Measurements from ENCODE around the gene PNPO.
"Not testable (repeated sequence)": the region's sequence is repeated elsewhere in the genome, so short reads cannot be mapped to it uniquely, and the experiment has no call there.

PNPO gene

DNA sequence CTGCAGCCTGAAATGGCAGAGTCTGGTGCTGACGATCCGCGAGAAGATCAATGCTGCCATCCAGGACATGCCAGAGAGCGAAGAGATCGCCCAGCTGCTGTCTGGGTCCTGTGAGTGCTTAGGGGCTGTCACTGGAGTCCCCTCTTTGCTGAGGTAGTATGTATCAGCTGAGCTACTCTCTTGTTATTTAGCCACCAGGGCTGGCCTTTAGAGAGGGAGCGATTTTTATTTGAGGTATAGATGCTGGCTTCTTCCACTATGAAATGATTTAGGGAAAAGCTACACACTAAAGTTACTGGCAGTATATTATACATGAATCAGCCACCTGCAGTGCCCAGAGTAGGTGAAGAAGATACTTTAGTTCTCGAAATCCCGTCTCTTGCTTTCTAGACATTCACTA, 32.2 kb downstream of the PNPO start:
- no peak for DNase-seq (ENCODE audit: low read depth in 1 of 2, low spot score in 1 of 2)

GRCh38 chr17:47975189-47975822, 33.9 kb downstream of the PNPO start:
- no peak for DNase-seq (ENCODE audit: low read depth in 1 of 2, low spot score in 1 of 2)

GRCh38 chr17:47975823-47976205, 34.4 kb downstream of the PNPO start:
- no peak for DNase-seq (ENCODE audit: low read depth in 1 of 2, low spot score in 1 of 2)

- peak in 1 of 2 donors; percentile 18 for DNase-seq (ENCODE audit: low read depth in 1 of 2, low spot score in 1 of 2)
Observed at GRCh38 chr17:47978324-47978723, 37.0 kb downstream of the PNPO start.

DNA sequence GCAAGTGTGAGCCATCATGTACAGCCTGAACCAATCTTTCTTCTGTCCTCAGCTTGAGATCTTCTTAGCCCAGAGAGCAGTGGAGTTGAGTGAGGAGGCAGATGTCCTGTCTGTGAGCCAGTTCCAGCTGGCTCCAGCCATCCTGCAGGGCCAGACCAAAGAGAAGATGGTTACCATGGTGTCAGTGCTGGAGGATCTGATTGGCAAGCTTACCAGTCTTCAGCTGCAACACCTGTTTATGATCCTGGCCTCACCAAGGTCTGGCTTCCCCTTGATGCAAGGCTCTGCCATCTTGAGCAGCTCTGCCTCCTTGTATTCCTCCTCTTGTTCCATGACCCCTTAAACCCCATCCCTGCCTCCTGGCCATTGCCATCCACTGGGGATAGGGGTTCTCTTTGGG, 39.2 kb downstream of the PNPO start:
- DNase-seq (ENCODE audit: low read depth in 1 of 2, low spot score in 1 of 2) = no peak

- no peak for DNase-seq (ENCODE audit: low read depth in 1 of 2, low spot score in 1 of 2)
Observed at GRCh38 chr17:47981462-47981861, 40.1 kb downstream of the PNPO start.

GRCh38 chr17:47982091-47982617, 40.8 kb downstream of the PNPO start:
- no peak for DNase-seq (ENCODE audit: low read depth in 1 of 2, low spot score in 1 of 2)

DNA sequence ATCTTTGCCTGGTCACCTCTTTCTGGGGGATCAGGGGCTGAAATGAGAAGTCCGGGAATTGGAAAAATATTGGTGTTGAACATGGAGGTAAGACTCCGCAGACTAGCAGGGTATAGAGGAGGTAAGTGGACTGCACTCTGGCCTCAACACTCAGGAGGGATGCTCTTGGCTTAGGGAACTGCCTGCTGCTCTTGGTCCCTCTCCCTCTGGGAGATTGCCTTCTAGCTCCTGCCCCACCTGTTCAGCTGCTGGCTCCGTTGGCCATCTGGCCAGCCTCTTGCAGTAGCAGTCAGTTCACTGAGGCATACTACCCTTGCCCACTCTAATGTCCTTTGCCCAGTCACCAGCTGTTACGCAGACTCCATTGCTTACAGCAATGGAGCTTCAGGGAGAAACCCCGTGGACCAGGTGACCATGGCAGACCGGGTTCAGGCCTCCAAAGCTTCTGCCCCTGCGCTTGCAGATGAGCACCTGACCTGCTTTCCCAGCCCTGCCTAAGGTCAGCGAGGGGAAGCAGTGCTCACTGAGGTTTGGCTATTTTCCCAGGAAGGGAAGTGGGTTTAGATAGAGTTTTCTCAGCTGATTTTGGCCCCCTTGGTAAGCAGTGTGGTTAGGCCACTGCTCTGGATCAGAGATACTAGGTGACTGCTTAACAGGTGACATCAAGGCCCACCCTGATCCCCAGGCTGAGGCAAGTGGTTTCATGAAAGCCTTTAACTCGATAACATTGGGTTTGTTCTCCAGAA, 41.4 kb downstream of the PNPO start:
- no peak for DNase-seq (ENCODE audit: low read depth in 1 of 2, low spot score in 1 of 2)

DNA sequence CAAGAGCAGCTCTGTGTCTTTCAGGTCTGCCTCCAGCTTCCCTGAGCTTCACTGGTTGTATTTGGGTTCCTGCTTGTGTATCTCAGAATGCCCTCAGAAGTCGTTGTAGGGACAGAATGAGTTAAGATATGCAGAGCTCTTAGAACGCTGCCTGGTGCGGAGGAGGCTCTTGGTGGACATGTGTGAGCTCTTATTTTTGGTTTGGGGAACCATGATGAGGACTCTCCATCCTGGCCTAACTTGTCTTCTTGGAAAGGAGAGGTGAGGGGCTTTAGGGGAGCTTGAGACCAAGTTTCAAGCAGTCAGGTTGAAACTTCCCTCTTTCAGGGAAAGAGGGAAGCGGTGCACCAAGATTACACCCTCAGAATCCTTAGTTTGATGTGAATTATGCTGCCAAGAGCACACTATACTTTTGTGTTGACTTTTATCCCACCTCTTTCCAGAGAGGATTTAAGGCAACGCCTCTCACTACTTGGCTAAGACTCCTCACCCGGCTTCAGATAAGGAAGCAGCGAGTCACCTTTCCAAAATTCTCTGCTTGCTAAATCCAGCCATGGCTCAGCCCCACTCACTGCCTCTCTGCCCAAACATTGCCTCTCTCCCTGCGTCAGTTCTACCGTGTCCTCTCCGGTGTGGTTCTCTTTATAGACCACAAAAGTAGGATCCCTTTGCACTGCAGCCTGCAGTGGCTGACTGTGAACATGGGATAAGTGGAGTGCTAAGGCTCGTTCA, 42.3 kb downstream of the PNPO start:
- DNase-seq (ENCODE audit: low read depth in 1 of 2, low spot score in 1 of 2) = no peak

DNA sequence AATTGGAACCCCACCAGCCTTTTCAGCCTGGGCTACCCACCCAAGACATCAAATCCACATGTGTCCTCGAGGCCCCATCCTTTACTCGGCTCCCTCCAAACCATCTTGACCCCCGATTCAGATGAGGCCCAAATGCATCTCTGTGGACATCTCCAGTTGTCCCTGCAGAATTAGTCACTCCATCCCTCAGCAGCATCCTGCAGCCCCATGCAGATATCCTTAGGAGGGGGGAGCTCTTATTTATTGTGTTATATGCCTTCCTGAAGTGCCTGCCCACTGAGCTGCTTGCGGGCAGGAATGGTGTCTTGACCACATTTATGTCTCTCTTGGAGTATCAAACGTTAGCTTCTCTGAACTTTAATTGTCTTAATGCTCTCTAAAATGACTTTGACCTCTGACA, 45.1 kb downstream of the PNPO start:
- no peak for DNase-seq (ENCODE audit: low read depth in 1 of 2, low spot score in 1 of 2)

DNA sequence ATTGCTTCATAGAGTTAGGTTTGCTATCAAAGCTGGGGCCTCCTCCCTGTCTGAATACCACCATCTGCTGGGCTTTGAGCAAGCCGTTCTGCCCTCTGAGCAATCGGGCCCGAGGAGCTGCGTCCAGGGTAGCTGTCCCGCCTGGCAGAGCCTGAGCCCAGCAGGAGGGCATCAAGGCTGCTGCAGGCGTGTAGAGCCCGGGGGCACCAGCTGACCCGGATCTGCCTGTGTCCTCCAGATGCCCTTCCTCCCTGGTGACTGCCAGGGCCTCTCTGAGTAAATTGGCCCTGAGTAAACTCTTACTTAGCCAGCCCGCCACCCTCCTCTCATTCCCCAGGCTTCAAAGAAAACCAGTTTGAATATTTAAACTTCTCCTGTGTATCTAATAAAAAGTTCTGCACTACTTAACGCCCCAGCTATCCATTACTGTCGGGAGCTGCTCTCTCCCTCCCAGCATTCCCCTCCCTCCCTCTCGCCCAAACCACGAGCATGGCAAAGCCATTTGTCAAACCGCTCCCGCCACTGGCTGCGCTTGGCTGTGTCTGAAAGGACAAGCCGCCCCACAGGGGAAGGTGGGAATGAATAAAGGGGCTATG, 46.0 kb downstream of the PNPO start:
- DNase-seq (ENCODE audit: low read depth in 1 of 2, low spot score in 1 of 2) = no peak

- DNase-seq (ENCODE audit: low read depth in 1 of 2, low spot score in 1 of 2) = not testable (repeated sequence)
Observed at GRCh38 chr17:47988445-47988844, 47.1 kb downstream of the PNPO start.

DNA sequence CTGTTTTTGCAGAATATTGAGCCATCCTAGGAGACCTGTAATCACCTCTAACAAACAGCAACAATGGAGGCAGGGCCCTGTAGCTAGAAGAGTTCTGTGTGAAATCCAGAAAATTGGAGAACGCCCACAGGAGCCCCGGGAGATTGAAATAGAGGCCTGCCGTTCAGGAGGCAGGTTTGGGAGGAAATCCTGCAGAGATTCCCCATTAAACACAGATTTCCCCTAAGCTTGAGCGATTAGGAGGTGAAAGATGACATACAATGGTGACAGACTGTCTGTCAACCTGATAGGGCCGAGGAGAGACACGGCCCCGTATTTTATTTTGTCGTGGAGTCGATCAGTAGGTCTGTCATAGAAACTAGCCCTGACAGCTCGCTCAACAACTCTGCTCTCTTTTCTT, 47.8 kb downstream of the PNPO start:
- DNase-seq (ENCODE audit: low read depth in 1 of 2, low spot score in 1 of 2) = no peak

DNA sequence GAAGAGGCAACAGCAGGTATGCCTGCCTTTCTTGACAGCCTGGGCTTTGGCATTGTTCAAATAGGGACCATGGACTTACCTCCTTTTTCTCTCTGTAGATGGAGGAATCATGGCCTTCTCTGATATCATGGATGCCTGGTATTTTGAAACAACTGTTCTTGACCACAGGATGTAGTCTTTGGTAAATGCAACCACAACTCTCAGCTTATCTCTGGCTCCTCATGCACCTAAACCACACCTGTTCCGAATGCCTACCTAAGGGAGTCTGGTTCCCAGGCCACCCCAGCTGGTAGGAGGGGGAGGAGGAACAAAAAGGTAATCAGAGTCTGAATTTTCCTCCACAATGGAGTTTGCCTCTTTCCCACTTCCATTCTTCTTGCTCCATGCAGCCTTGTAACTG, 48.3 kb downstream of the PNPO start:
- no peak for DNase-seq (ENCODE audit: low read depth in 1 of 2, low spot score in 1 of 2)

DNA sequence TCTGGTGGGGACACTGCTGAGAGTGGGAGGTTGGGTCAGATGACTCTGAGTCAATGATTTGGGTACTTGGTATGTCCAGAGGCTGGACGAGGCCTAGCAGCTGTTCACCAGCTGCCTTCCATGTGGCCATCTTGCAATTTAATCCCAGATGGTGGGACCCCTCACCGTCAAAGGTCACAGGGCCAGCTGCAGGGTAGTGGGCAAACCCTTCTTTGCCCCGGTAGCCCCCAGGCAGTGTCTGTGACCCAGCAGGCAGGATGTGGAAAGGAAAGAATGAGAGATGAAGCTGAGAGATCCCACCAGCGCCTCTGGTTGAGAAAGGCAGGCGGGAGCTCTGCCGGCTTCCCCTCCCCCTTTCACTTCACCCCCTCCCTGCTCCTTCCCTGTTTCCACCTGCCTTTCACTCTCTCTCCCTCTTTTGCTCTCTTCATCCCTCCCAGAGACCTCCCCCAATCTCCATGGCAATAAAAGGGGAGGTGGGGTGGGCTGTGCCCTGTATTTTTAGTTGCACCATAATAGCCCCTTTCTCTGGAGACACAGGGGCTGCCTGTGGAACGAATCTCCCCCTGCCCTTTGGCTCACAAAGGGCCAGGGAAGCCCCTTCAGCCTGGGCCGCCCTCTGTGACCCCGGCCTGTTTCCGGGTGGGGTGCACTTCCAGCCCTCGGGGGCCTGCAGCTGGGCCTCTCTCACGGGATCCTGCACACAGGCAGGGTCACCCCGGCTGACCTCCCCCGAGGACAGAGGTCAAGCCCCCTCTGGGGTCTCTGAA, 49.8 kb downstream of the PNPO start:
- DNase-seq (ENCODE audit: low read depth in 1 of 2, low spot score in 1 of 2) = no peak

GRCh38 chr17:47992216-47992615, 50.8 kb downstream of the PNPO start:
- DNase-seq (ENCODE audit: low read depth in 1 of 2, low spot score in 1 of 2) = no peak

GRCh38 chr17:47993031-47993564, 51.7 kb downstream of the PNPO start:
- DNase-seq (ENCODE audit: low read depth in 1 of 2, low spot score in 1 of 2) = no peak

- DNase-seq (ENCODE audit: low read depth in 1 of 2, low spot score in 1 of 2) = no peak
Observed at GRCh38 chr17:47993964-47994363, 52.6 kb downstream of the PNPO start.

GRCh38 chr17:47994724-47995123, 53.4 kb downstream of the PNPO start:
- DNase-seq (ENCODE audit: low read depth in 1 of 2, low spot score in 1 of 2) = no peak

DNA sequence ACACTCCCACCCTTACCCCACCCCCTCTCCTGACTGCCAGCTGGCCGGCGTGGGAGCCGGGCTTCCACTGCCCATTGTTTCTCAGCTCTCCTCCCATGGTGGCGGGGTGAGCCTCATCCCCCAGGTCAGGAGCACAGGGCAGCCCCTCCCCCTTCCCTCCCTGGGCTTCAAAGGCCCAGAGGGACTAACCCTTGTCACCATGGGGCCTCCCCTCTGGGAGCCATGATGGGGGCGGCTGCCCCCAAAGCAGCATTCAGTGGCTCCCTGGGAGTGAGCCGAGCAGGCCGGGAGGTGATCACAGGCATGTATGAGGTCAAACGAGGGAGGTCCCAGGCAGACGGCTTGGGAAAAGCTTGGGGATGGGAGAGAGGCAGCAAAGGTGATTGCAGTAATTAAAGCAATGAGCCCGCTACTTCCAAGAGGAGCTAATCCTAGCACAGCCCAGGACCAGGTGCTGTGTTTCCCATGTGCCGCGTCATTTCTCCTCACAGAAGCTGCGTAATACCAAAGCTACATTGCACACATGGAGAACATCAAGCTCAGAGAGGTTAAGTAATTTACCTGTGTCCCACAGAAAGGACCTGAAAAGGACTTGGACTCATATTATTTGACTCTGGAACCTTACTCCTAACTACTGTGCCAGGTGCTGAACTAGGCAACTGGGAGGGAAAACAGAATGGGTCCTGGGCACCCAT, 54.0 kb downstream of the PNPO start:
- no peak for DNase-seq (ENCODE audit: low read depth in 1 of 2, low spot score in 1 of 2)
